GM20000 (cell line): ENCODE results near the gene B4GALNT2.
A peak's percentile ranks its signal among the peaks of the same experiment; 100 is the strongest.

Experiments used
- DNase-seq: peaks from one replicate; pipeline ENCODE4 v3.0.0; 2012; ENCODE audit warnings: low spot score
- TF ChIP-seq, protein P1 (sequence below): IDR thresholded peaks from 2 replicates; pipeline ENCODE4 v1.5.1; 2012; ENCODE audit warnings: mild to moderate bottlenecking, control low read depth; ENCODE audit errors: extremely low read depth, missing control alignments

Gene B4GALNT2

GRCh38 chr17:49224198-49224996 lies 91.8 kb downstream of the B4GALNT2 start:
- DNase-seq, result peak; percentile 57
- TF ChIP-seq, protein P1, sequence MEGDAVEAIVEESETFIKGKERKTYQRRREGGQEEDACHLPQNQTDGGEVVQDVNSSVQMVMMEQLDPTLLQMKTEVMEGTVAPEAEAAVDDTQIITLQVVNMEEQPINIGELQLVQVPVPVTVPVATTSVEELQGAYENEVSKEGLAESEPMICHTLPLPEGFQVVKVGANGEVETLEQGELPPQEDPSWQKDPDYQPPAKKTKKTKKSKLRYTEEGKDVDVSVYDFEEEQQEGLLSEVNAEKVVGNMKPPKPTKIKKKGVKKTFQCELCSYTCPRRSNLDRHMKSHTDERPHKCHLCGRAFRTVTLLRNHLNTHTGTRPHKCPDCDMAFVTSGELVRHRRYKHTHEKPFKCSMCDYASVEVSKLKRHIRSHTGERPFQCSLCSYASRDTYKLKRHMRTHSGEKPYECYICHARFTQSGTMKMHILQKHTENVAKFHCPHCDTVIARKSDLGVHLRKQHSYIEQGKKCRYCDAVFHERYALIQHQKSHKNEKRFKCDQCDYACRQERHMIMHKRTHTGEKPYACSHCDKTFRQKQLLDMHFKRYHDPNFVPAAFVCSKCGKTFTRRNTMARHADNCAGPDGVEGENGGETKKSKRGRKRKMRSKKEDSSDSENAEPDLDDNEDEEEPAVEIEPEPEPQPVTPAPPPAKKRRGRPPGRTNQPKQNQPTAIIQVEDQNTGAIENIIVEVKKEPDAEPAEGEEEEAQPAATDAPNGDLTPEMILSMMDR, result no peak

- TF ChIP-seq, protein P1, result no peak
Observed at GRCh38 chr17:49224997-49225337, 92.4 kb downstream of the B4GALNT2 start.

GRCh38 chr17:49225554-49226236 lies 93.1 kb downstream of the B4GALNT2 start:
- DNase-seq, result peak; percentile 20
- TF ChIP-seq, protein P1, result no peak

More at GRCh38 chr17:49224997-49225337, 92.4 kb downstream of the B4GALNT2 start:
- DNase-seq, result no peak
